CD8-positive, alpha-beta memory T cell (primary cell): ENCODE measurements around the gene ACOX3. TPM values are rescaled to one million over a fixed set of nuclear protein-coding genes. Genes with fewer than 3 reads are reported as not detected.

Experiments
- CTCF ChIA-PET: fragments of 350-600 bp; sonication (Branson Sonifier 250); formaldehyde crosslinking; loops from one replicate; lab custom pipeline; 2021; ENCODE audit warnings: antibody characterized with exemption; lab: Charles Lee
- POLR2A ChIA-PET: fragments of 350-600 bp; sonication (Branson Sonifier 250); formaldehyde crosslinking; loops from one replicate; lab custom pipeline; 2021; ENCODE audit warnings: antibody characterized with exemption; lab: Charles Lee
- DNase-seq, 5 donors: peaks; one replicate each; pipeline versions ENCODE4 v3.0.0 to v3.0.0-alpha.2; 2020 to 2022; ENCODE audit warnings: mixed read lengths in 1 of 5
- H3K27ac ChIP-seq: one replicate; pipeline ENCODE4 v1.7.0; 2013; ENCODE audit warnings: low read depth, mild to moderate bottlenecking, low read length, moderate library complexity
- H3K27me3 ChIP-seq: 2 replicates; pipeline ENCODE4 v1.7.0; 2013; ENCODE audit warnings: low read length, mild to moderate bottlenecking; ENCODE audit not compliant: insufficient read depth, poor library complexity, severe bottlenecking
- H3K36me3 ChIP-seq: 2 replicates; pipeline ENCODE4 v1.7.0; 2013; ENCODE audit warnings: mild to moderate bottlenecking, low read length, moderate library complexity; ENCODE audit not compliant: insufficient read depth
- H3K4me1 ChIP-seq: 2 replicates; pipeline ENCODE4 v1.7.0; 2013; ENCODE audit warnings: mild to moderate bottlenecking, low read length, moderate library complexity; ENCODE audit not compliant: insufficient read depth
- H3K4me3 ChIP-seq: 2 replicates; pipeline ENCODE4 v1.7.0; 2013; ENCODE audit warnings: mild to moderate bottlenecking, low read length
- H3K9me3 ChIP-seq: 2 replicates; pipeline ENCODE4 v1.7.0; 2013; ENCODE audit warnings: mild to moderate bottlenecking, low read length
- H3K27ac Mint-ChIP-seq, 8 donors: one replicate each; pipeline ENCODE4 v1.8.0; 2020 to 2021; ENCODE audit warnings: mixed read lengths in 8 of 8, mild to moderate bottlenecking in 6 of 8, inconsistent platforms in 3 of 8, moderate library complexity in 3 of 8
- H3K27me3 Mint-ChIP-seq, 2 donors: one replicate each; pipeline ENCODE4 v1.8.0; 2020 to 2021; ENCODE audit warnings: mixed read lengths in 2 of 2, mild to moderate bottlenecking in 1 of 2, moderate library complexity in 1 of 2
- H3K36me3 Mint-ChIP-seq, 3 donors: one replicate each; pipeline ENCODE4 v1.8.0; 2020 to 2021; ENCODE audit warnings: mixed read lengths in 3 of 3, inconsistent platforms in 1 of 3, mild to moderate bottlenecking in 1 of 3
- H3K4me1 Mint-ChIP-seq, 3 donors: one replicate each; pipeline ENCODE4 v1.8.0; 2020 to 2021; ENCODE audit warnings: mixed read lengths in 3 of 3, inconsistent platforms in 1 of 3, mild to moderate bottlenecking in 1 of 3
- H3K4me3 Mint-ChIP-seq, 7 donors: one replicate each; pipeline ENCODE4 v1.8.0; 2020 to 2021; ENCODE audit warnings: mixed read lengths in 7 of 7, mild to moderate bottlenecking in 6 of 7, moderate library complexity in 4 of 7, inconsistent platforms in 2 of 7
- H3K9me3 Mint-ChIP-seq, 5 donors: one replicate each; pipeline ENCODE4 v1.8.0; 2020 to 2022; ENCODE audit warnings: mixed read lengths in 5 of 5, mild to moderate bottlenecking in 3 of 5, moderate library complexity in 2 of 5, inconsistent platforms in 1 of 5
- polyA plus RNA-seq: library from polyadenylated mRNA; unstranded; fragments of 300-500 nt; fragmentation: Illumina TruSeq; gene quantifications from one replicate; pipeline ENCODE4 v1.2.3, GENCODE V29; 2021
- total RNA-seq, 2 experiments: library from RNA; stranded (reverse); gene quantifications; one replicate each; pipeline ENCODE4 v1.2.3, GENCODE V29; 2021

The ACOX3 gene
- total and polyA plus RNA-seq, 3 experiments from 2014 or later = 14.2 to 24.9 (median 22.3) TPM

- no peaks in the 10 kb centered on the region for H3K27me3 ChIP-seq
- H3K4me3 Mint-ChIP-seq = no peak overlapping the region
- DNase-seq = no peak
- H3K4me3 ChIP-seq = no peak overlapping the region
- H3K4me1 Mint-ChIP-seq = no peaks in the 10 kb centered on the region
- H3K27ac Mint-ChIP-seq = no peak overlapping the region
- H3K36me3 ChIP-seq = no peaks in the 10 kb centered on the region
- H3K27ac ChIP-seq = no peak overlapping the region
- peaks cover 0 to 2% of the 10 kb centered on the region in 2 donors for H3K27me3 Mint-ChIP-seq
- H3K36me3 Mint-ChIP-seq = peaks cover 0 to 3% (median 0%) of the 10 kb centered on the region in 3 donors
- H3K4me1 ChIP-seq = no peaks in the 10 kb centered on the region
- POLR2A ChIA-PET = no interaction called here
- H3K9me3 ChIP-seq = no peaks in the 10 kb centered on the region
- CTCF ChIA-PET = no interaction called here
- H3K9me3 Mint-ChIP-seq = peaks cover 5 to 19% (median 14%) of the 10 kb centered on the region in 5 donors
These were observed 107.6 kb downstream of the ACOX3 start for GRCh38 chr4:8332891-8333331.

GRCh38 chr4:8332038-8332857 is 108.3 kb downstream of the ACOX3 start:
- Histone ChIP-seq H3K4me1 (no peaks in the 10 kb centered on the region), H3K36me3 (no peaks in the 10 kb centered on the region), H3K9me3 (no peaks in the 10 kb centered on the region), H3K27ac (no peak overlapping the region), H3K27me3 (no peaks in the 10 kb centered on the region), H3K4me3 (no peak overlapping the region)
- H3K4me1 Mint-ChIP-seq = no peaks in the 10 kb centered on the region
- POLR2A ChIA-PET = no interaction called here
- no peak for DNase-seq
- CTCF ChIA-PET = no interaction called here
- H3K9me3 Mint-ChIP-seq = peaks cover 5 to 19% (median 14%) of the 10 kb centered on the region in 5 donors
- H3K27ac Mint-ChIP-seq = peak overlapping the region in 1 of 8 donors; percentile 64
- no peak overlapping the region for H3K4me3 Mint-ChIP-seq
- peaks cover 0 to 3% (median 0%) of the 10 kb centered on the region in 3 donors for H3K36me3 Mint-ChIP-seq
- H3K27me3 Mint-ChIP-seq = peaks cover 0 to 2% of the 10 kb centered on the region in 2 donors

GRCh38 chr4:8331575-8331955 is 109.0 kb downstream of the ACOX3 start:
- H3K9me3 Mint-ChIP-seq = peaks cover 2 to 15% (median 11%) of the 10 kb centered on the region in 5 donors
- H3K4me1 Mint-ChIP-seq = no peaks in the 10 kb centered on the region
- Histone ChIP-seq H3K9me3 (no peaks in the 10 kb centered on the region), H3K4me1 (no peaks in the 10 kb centered on the region), H3K36me3 (no peaks in the 10 kb centered on the region), H3K27me3 (no peaks in the 10 kb centered on the region), H3K27ac (no peak overlapping the region), H3K4me3 (no peak overlapping the region)
- no peak overlapping the region for H3K4me3 Mint-ChIP-seq
- ChIA-PET POLR2A (no interaction called here), CTCF (no interaction called here)
- no peaks in the 10 kb centered on the region for H3K36me3 Mint-ChIP-seq
- H3K27ac Mint-ChIP-seq = no peak overlapping the region
- H3K27me3 Mint-ChIP-seq = peaks cover 0 to 2% of the 10 kb centered on the region in 2 donors
- no peak for DNase-seq

GRCh38 chr4:8330821-8331574 is 109.5 kb downstream of the ACOX3 start:
- no peaks in the 10 kb centered on the region for H3K4me1 Mint-ChIP-seq
- Histone ChIP-seq H3K4me3 (no peak overlapping the region), H3K27me3 (no peaks in the 10 kb centered on the region), H3K9me3 (no peaks in the 10 kb centered on the region), H3K27ac (no peak overlapping the region), H3K36me3 (no peaks in the 10 kb centered on the region), H3K4me1 (no peaks in the 10 kb centered on the region)
- DNase-seq = no peak
- H3K9me3 Mint-ChIP-seq = peaks cover 0 to 13% (median 8%) of the 10 kb centered on the region in 5 donors
- ChIA-PET POLR2A (no interaction called here), CTCF (no interaction called here)
- H3K27me3 Mint-ChIP-seq = peaks cover 0 to 2% of the 10 kb centered on the region in 2 donors
- no peak overlapping the region for H3K4me3 Mint-ChIP-seq
- H3K27ac Mint-ChIP-seq = no peak overlapping the region
- no peaks in the 10 kb centered on the region for H3K36me3 Mint-ChIP-seq

GRCh38 chr4:8329859-8330761 is 110.4 kb downstream of the ACOX3 start:
- Histone ChIP-seq H3K9me3 (no peaks in the 10 kb centered on the region), H3K4me1 (no peaks in the 10 kb centered on the region), H3K4me3 (no peak overlapping the region), H3K27ac (no peak overlapping the region), H3K27me3 (no peaks in the 10 kb centered on the region), H3K36me3 (no peaks in the 10 kb centered on the region)
- H3K27me3 Mint-ChIP-seq = peaks cover 0 to 2% of the 10 kb centered on the region in 2 donors
- H3K36me3 Mint-ChIP-seq = no peaks in the 10 kb centered on the region
- H3K4me3 Mint-ChIP-seq = no peak overlapping the region
- ChIA-PET CTCF (no interaction called here), POLR2A (no interaction called here)
- no peak for DNase-seq
- peaks cover 0 to 9% (median 4%) of the 10 kb centered on the region in 5 donors for H3K9me3 Mint-ChIP-seq
- H3K4me1 Mint-ChIP-seq = no peaks in the 10 kb centered on the region
- H3K27ac Mint-ChIP-seq = no peak overlapping the region

GRCh38 chr4:8329560-8329858 is 111.0 kb downstream of the ACOX3 start:
- ChIA-PET CTCF (no interaction called here), POLR2A (no interaction called here)
- Histone ChIP-seq H3K4me3 (no peak overlapping the region), H3K27ac (no peak overlapping the region), H3K4me1 (no peaks in the 10 kb centered on the region), H3K27me3 (no peaks in the 10 kb centered on the region), H3K36me3 (no peaks in the 10 kb centered on the region), H3K9me3 (no peaks in the 10 kb centered on the region)
- peaks cover 0 to 2% of the 10 kb centered on the region in 2 donors for H3K27me3 Mint-ChIP-seq
- peaks cover 0 to 9% (median 4%) of the 10 kb centered on the region in 5 donors for H3K9me3 Mint-ChIP-seq
- no peaks in the 10 kb centered on the region for H3K4me1 Mint-ChIP-seq
- H3K4me3 Mint-ChIP-seq = no peak overlapping the region
- no peak for DNase-seq
- H3K36me3 Mint-ChIP-seq = no peaks in the 10 kb centered on the region
- H3K27ac Mint-ChIP-seq = no peak overlapping the region

GRCh38 chr4:8328866-8329559 is 111.5 kb downstream of the ACOX3 start:
- H3K27me3 ChIP-seq = no peaks in the 10 kb centered on the region
- no peak for DNase-seq

More at GRCh38 chr4:8328866-8329559, 111.5 kb downstream of the ACOX3 start:
- Mint-ChIP-seq H3K9me3 (peaks cover 0 to 9% (median 4%) of the 10 kb centered on the region in 5 donors), H3K4me1 (no peaks in the 10 kb centered on the region), H3K36me3 (no peaks in the 10 kb centered on the region), H3K4me3 (no peak overlapping the region), H3K27me3 (peaks cover 0 to 2% of the 10 kb centered on the region in 2 donors), H3K27ac (no peak overlapping the region)
- Histone ChIP-seq H3K4me3 (no peak overlapping the region), H3K9me3 (no peaks in the 10 kb centered on the region), H3K4me1 (no peaks in the 10 kb centered on the region), H3K27ac (no peak overlapping the region), H3K36me3 (no peaks in the 10 kb centered on the region)
- ChIA-PET POLR2A (no interaction called here), CTCF (no interaction called here)
